Fibroblast of the aortic adventitia (primary cell): ENCODE data around the gene DRC7. TPM values are rescaled to one million over a fixed set of nuclear protein-coding genes. Genes with fewer than 3 reads are reported as not detected.
A peak's percentile ranks its signal among the peaks of the same experiment; 100 is the strongest.

Experiments
- DNase-seq: peaks from one replicate; pipeline ENCODE4 v3.0.0-alpha.2; 2010; ENCODE audit warnings: low read depth
- H3K4me3 ChIP-seq: 2 replicates; pipeline ENCODE4 v1.5.1; 2011; ENCODE audit warnings: low read depth, mild to moderate bottlenecking, control low read depth, low read length, moderate library complexity
- CTCF ChIP-seq: IDR thresholded peaks from 2 replicates; pipeline ENCODE4 v1.5.1; 2011; ENCODE audit warnings: mild to moderate bottlenecking, low read length, control low read depth, inconsistent platforms; ENCODE audit not compliant: insufficient read depth
- total RNA-seq: library from RNA; depleted of rRNA; stranded (reverse); fragments of >200 nt; gene quantifications from 2 replicates; pipeline ENCODE4 v1.2.3, GENCODE V29; 2012; ENCODE audit warnings: low replicate concordance

The DRC7 gene
- total RNA-seq, 1 donor: 0.09 TPM

GRCh38 chr16:57648581-57649442, 45.8 kb upstream of the DRC7 start:
- TF ChIP-seq CTCF: peak; percentile 100
- no peak overlapping the region for H3K4me3 ChIP-seq
- DNase-seq: peak; percentile 78

DNA sequence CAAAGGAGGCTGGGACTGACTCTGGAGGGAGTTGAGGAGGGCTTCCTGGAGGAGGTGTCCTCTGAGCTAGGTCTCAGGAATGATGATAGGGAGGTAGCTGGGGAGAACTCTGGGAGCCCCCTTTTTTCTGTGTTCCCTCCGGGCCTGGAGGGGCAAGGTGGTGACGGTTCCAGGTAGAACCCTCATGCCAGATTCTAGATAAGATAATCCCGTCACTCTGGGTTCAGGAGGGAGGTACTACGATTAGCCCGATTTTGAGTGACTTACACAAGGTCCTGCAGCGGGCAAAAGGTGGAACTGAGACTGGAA, 45.2 kb upstream of the DRC7 start:
- DNase-seq: no peak
- H3K4me3 ChIP-seq: no peak overlapping the region
- no peak for TF ChIP-seq CTCF

GRCh38 chr16:57649846-57650245, 44.8 kb upstream of the DRC7 start:
- no peak for TF ChIP-seq CTCF
- DNase-seq: no peak
- H3K4me3 ChIP-seq: no peak overlapping the region

GRCh38 chr16:57651344-57652333, 43.0 kb upstream of the DRC7 start:
- TF ChIP-seq CTCF: no peak

DNA sequence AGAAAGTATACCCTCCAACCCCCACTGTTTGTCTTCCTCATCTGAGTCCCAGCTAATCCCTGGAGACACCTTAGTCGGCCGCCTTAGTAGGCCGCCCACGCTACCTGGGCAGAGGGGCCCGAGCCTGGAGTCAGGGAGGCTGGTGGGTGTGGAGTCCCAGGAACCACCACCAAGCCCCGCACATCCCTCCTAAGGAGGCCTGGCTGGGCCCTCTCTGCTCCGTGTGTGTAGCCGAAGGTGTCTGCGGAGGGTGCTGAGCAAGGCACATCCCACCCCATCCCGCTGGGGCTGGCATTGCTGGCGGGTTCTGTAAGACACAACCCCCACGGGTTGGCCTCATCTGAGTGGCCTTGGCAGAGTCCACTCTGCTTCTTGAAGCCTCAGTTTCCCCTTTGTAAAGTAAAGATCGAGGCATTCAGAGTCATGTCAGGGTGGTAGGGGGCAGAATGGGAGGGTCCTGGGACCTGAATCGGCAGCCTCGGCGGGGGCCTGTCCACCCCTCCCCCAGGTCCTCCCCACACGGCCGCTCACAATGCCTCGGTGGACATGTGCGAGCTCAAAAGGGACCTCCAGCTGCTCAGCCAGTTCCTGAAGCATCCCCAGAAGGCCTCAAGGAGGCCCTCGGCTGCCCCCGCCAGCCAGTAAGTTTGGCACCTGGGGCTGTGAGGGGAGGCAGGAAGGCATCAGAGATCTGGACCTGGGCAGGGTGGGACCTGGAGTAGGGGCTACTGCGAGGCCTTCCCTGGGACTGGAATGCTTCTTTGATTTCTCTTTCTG, 41.7 kb upstream of the DRC7 start:
- no peak for TF ChIP-seq CTCF
- H3K4me3 ChIP-seq: no peak overlapping the region
- no peak for DNase-seq

More at GRCh38 chr16:57651344-57652333, 43.0 kb upstream of the DRC7 start:
- H3K4me3 ChIP-seq: no peak overlapping the region
- DNase-seq: no peak

GRCh38 chr16:57653936-57654335, 40.7 kb upstream of the DRC7 start:
- no peak for TF ChIP-seq CTCF
- H3K4me3 ChIP-seq: no peak overlapping the region
- DNase-seq: no peak
